GM12801 (cell line): ENCODE results near the gene IDUA.

ENCODE experiments used
- TF ChIP-seq, protein P1 (sequence below): IDR thresholded peaks from one replicate; pipeline ENCODE4 v1.5.1; 2011; ENCODE audit warnings: control low read depth; ENCODE audit not compliant: insufficient read length; ENCODE audit errors: extremely low read depth

IDUA gene

DNA sequence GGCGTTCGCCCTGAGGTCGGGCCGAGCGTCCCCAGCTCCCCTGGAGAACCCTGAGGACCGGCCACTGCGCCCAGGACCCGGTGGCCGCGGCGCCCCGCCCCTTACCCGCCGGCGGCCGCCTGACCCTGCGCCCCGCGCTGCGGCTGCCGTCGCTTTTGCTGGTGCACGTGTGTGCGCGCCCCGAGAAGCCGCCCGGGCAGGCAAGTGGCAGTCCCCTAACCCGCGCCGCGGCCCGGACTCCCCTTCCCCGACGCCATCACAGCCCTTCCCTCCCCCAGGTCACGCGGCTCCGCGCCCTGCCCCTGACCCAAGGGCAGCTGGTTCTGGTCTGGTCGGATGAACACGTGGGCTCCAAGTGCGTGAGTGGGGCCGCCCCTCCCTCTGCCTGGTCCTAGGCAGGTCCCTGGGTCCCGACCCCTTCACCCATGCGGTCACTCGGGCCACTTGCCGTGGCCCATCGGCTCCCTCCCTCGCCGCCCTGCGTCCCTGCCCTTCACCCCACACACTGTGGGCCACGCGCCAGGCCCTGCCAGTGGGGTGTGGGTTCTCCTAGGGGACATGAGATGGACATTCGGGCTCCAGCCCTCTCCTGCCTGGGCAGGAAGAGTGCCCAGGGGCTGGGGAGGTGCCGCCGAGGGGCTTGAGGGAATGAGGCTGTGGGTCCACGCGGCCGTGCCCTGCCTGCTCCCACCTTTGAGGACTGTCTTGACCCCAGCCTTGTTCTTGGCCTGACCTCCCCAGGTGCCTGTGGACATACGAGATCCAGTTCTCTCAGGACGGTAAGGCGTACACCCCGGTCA is 16.6 kb downstream of the IDUA start:
- TF ChIP-seq, protein P1, sequence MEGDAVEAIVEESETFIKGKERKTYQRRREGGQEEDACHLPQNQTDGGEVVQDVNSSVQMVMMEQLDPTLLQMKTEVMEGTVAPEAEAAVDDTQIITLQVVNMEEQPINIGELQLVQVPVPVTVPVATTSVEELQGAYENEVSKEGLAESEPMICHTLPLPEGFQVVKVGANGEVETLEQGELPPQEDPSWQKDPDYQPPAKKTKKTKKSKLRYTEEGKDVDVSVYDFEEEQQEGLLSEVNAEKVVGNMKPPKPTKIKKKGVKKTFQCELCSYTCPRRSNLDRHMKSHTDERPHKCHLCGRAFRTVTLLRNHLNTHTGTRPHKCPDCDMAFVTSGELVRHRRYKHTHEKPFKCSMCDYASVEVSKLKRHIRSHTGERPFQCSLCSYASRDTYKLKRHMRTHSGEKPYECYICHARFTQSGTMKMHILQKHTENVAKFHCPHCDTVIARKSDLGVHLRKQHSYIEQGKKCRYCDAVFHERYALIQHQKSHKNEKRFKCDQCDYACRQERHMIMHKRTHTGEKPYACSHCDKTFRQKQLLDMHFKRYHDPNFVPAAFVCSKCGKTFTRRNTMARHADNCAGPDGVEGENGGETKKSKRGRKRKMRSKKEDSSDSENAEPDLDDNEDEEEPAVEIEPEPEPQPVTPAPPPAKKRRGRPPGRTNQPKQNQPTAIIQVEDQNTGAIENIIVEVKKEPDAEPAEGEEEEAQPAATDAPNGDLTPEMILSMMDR: no peak

- TF ChIP-seq, protein P1: no peak
These were observed 17.2 kb downstream of the IDUA start for GRCh38 chr4:1004071-1004418.

GRCh38 chr4:1004557-1005485 is 18.0 kb downstream of the IDUA start:
- TF ChIP-seq, protein P1: no peak

- TF ChIP-seq, protein P1: no peak
These were observed 20.0 kb downstream of the IDUA start for GRCh38 chr4:1006856-1007255.

- TF ChIP-seq, protein P1: no peak
These were observed 22.1 kb downstream of the IDUA start for GRCh38 chr4:1008840-1009541.

DNA sequence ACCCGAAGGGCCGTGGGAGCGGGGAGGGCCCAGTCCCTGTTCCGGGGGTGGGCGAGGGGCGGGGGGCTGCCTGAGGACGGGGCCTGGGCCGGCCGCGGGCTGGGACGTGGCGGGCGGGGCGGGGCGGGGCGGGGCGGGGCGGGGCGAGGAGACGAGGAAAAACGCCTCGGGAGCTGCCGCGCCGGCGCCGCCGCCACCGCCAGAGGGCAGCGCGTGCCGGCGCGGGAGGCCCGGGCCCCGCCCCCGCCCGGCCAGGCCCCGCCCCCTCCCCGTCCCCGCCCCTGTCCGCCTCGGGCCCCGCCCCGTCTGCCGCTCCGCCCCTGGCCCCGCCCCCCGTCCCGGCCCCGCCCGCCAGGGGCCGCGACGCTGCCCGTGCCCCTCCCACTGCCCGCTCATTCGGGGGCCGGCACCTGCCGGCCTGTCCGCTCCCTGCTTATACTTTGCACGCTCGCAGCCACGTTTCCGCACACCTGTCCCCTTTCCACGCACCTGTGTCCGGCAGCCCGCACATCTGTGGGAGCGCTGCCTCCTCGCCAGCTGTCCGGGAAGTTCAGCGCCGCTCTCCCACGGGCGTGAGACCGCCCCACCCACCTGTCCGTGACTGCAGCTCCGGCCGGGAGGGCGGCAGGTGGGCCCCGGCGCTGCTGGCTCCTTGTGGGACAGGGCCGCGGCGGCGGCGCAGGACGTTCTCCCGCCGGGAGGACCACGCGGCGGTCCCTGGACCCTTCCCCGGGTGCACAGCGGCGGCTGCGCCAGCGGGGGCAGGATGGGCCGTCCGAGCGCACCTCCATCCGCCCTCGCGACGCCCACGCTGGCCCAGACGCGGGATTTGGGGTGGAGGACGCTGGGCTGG is 22.9 kb downstream of the IDUA start:
- TF ChIP-seq, protein P1: no peak
